ENCODE data around the gene PRCD. TPM values are rescaled to one million over a fixed set of nuclear protein-coding genes. Genes with fewer than 3 reads are reported as not detected.

The PRCD gene, protein sequence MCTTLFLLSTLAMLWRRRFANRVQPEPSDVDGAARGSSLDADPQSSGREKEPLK
- polyA plus RNA-seq (2012; ENCODE audit: missing spikeins), result not detected

DNA sequence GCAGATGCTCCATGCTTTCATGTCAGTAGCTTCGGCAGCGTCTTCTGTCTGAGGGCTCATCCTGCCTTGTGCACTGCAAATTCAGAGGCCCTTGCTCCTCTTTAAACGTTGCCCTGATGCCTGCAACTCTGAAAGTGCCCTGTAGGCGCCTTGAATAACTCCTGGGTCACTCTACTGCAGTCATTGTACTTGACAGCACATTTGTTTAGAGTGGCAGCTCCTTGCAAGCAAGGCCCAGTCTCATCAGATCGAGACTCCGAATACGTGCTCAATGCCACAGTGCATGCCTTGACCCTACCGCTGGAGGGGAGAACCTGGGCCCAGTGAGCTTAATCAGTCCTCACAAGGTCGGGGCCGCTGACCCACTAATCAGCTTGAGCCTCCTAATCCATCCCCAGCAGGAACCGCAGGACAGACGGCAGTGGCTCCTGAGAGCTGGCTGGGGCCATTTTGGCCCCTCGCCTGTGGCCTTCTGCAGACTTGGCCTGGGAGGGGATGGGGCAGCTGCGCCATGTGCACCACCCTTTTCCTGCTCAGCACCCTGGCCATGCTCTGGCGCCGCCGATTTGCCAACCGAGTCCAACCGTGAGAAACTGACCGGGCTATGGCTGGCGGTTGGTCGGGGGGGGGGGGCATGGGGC, at the start of gene PRCD:
PRCD (plus strand) TSS at position 414 of the 641 bp plus-strand sequence; CDS start at position 512, 98 bp downstream.
- TF ChIP-seq POLR2A (IDR thresholded peaks at IDR 0.05; ENCODE audit: low read depth, low read length), result no peak
- TF ChIP-seq TAF1 (IDR thresholded peaks at IDR 0.05; ENCODE audit: borderline replicate concordance, low read depth, low read length), result no peak
- no peak for TF ChIP-seq POLR2AphosphoS5 (IDR thresholded peaks at IDR 0.05; ENCODE audit: low read depth, low read length)
- peak; percentile 22 for DNase-seq (ENCODE audit: insufficient read length)
- FAIRE-seq, result no peak

DNA sequence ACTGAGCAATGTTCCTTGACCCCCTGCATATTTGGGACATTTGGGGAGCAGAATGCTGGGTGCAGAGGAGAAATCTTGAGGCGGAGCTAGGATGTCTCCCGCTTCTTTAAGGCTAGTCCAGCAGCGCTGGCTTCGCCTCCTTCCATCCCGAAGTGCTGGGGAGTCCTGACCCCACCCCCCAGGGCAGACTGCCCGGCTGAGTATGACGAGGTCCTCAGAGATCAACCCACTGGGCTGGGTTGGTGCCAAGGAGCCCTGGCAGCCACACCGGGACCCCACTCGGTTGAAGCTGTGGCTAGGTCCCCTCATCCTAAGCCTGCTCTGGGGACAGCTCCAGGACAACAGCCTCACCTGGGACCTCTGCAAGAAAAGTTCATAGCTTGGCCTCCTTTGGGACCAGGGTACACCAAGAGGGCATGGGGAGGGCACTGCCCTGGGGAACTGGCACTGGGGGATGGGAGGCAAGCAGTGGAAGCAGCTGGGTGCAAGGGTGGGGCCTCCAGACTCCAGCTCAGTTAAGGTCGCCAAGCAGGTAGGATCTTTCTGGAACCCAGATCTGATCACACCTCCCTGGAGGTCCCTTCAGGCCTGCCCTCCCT, 49.6 kb upstream of the PRCD start:
- TF ChIP-seq POLR2AphosphoS5 (IDR thresholded peaks at IDR 0.05; ENCODE audit: low read depth, low read length), result no peak
- no peak for TF ChIP-seq POLR2A (IDR thresholded peaks at IDR 0.05; ENCODE audit: low read depth, low read length)
- TF ChIP-seq TAF1 (IDR thresholded peaks at IDR 0.05; ENCODE audit: borderline replicate concordance, low read depth, low read length), result no peak
- no peak for DNase-seq (ENCODE audit: insufficient read length)
- no peak for FAIRE-seq

DNA sequence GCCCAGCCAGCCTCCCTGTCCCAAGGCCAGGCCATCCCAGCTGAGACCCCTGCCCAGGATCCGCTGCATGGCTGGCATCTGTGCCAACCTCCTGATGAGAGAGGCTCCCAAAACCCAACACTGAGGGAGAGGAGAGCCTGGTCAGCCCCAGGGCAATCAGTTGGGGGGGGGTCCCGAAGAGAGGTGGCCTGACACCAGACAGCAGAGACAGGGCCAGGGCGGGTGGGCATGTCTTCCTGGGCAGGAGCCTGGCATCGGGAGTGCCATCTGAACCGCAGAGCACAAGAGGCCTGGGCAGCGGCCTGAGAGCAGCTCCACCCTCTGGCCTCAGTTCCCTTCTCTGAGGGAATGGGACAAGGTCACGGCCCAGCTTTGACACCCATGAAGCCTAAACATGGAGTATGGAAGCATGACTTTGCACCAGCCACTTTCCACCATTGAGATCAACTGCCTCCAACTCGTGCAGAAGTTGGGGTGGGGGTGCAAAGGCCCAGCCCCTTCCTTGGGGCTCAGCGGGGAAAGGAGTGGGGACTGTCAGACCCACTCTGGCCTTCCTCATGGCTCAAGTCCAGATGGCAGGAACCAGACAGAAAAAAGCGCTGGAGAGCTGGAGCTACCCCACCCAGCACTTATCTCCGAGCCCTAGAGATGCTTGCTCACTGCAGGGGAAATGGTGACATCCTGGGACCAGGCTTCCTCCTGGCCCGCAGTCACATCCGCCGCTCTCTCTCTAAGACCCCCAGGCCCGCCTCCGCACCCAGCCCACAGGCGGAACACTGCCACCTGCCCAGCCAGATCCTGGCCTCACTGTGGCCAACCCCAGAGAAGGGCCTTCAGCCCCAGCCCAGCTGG, 48.3 kb upstream of the PRCD start:
- TF ChIP-seq POLR2AphosphoS5 (IDR thresholded peaks at IDR 0.05; ENCODE audit: low read depth, low read length) (no peak), TAF1 (IDR thresholded peaks at IDR 0.05; ENCODE audit: borderline replicate concordance, low read depth, low read length) (no peak), POLR2A (IDR thresholded peaks at IDR 0.05; ENCODE audit: low read depth, low read length) (no peak)
- DNase-seq (ENCODE audit: insufficient read length) (peak; percentile 59), FAIRE-seq (no peak)

DNA sequence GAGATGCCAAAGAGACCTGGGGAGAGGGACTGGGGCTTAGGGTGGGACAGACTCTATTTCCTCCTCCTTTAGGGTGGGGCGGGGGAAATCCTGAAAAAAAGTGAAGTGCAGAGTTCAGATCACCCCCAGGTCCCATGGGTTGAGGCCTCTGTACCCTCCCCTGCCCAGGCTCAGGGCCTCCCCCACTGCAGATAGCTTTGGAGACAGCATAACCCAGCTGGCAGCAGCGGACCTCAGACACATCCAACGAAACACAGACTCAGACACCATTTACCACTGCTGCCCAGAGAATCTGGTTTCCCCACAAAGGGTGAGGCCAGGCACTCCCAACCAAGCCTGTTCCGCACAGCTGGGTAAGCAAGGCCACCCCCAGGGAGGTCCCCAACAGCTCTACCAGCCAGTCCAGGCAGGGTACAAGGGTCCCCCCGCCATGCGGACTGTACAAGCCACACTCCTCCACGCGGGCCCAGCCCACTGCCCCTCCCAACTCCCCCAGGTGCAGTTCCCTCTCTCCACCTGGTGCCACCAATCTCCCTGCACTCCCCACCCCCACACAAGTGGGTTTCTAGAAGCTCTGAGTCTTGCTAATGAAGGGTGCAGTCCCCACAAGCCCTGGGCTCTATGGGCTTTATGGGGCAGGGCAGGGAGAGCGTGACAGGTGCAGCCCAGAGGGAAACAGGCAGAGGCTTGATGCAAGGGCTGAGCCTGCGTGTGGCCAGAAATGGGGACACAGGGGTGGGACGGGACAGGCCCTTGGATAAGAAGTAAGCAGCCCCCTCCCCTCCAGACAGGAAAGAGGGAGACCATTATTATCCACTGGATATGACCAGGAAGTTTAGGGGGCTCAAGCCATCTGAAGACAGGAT, 47.5 kb upstream of the PRCD start:
- TF ChIP-seq POLR2AphosphoS5 (IDR thresholded peaks at IDR 0.05; ENCODE audit: low read depth, low read length), result peak; percentile 42
- TF ChIP-seq POLR2A (IDR thresholded peaks at IDR 0.05; ENCODE audit: low read depth, low read length), result no peak
- peak; percentile 72 for DNase-seq (ENCODE audit: insufficient read length)
- FAIRE-seq, result no peak

DNA sequence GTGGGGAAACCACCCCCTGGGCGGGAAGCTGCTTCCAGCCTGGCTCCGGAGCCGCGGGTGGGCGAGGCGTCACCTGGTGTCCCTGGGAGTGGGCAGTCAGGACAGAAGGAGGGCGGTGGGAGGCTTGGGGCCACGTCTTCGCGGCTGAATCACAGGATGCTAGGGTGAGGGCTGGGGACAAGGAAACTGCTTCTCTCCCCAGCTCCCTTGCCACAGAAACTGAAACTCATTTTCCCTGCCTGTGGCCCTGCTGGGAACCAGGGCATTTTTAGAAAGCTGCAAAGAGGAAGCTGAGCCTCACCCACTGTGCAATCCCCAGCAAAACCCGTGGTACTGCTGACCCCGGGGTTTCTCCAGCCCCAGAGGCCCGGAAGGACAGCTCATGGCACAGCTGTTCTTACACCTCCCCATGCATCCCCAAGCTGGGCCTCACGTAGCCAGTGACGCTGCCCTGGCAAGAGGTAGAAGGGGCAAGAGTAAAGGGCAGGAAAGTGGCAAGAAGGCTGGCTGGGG, 46.8 kb upstream of the PRCD start:
- DNase-seq (ENCODE audit: insufficient read length), result peak; percentile 63
- FAIRE-seq, result peak; percentile 96

DNA sequence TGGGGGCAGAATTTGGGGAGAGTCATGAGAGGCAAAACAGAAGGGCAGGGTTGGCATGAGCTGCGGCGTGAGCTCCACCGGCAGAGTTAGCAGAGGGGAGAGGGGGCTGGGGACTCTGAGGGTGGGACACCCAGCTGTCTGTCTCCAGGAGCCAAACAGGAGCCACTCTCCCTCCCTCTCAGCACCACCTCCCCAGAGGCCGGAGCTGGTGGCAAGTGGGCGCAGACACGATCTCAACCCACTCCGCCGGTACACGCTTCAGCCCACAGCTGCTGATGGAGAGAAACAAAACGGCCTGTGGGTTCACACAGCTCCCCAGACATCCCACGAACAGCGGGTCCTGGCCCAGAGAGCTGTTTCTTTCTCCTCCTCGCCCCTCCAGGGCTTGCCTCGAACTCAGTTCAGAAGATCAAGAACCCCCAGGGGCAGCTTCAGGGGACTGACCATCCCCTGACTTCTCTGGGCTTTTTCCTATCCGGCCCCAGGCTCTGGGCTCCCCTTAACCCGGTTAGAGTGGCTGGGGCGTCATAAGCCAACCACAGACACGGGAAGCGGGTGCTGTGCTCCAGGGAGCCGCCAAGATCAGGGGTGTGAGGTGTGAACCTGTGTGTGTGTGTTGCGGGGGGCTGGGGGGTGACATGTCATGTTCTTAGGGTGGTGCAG, 46.2 kb upstream of the PRCD start:
- TF ChIP-seq POLR2AphosphoS5 (IDR thresholded peaks at IDR 0.05; ENCODE audit: low read depth, low read length), result no peak
- TF ChIP-seq POLR2A (IDR thresholded peaks at IDR 0.05; ENCODE audit: low read depth, low read length), result no peak
- TF ChIP-seq TAF1 (IDR thresholded peaks at IDR 0.05; ENCODE audit: borderline replicate concordance, low read depth, low read length), result no peak
- DNase-seq (ENCODE audit: insufficient read length) (no peak), FAIRE-seq (no peak)

More for the DNA sequence above, 46.8 kb upstream of the PRCD start:
- TF ChIP-seq TAF1 (IDR thresholded peaks at IDR 0.05; ENCODE audit: borderline replicate concordance, low read depth, low read length), result no peak
- no peak; the same call in 1 of the 2 replicates for TF ChIP-seq POLR2AphosphoS5 (IDR thresholded peaks at IDR 0.05; ENCODE audit: low read depth, low read length)
- TF ChIP-seq POLR2A (IDR thresholded peaks at IDR 0.05; ENCODE audit: low read depth, low read length), result no peak

DNA sequence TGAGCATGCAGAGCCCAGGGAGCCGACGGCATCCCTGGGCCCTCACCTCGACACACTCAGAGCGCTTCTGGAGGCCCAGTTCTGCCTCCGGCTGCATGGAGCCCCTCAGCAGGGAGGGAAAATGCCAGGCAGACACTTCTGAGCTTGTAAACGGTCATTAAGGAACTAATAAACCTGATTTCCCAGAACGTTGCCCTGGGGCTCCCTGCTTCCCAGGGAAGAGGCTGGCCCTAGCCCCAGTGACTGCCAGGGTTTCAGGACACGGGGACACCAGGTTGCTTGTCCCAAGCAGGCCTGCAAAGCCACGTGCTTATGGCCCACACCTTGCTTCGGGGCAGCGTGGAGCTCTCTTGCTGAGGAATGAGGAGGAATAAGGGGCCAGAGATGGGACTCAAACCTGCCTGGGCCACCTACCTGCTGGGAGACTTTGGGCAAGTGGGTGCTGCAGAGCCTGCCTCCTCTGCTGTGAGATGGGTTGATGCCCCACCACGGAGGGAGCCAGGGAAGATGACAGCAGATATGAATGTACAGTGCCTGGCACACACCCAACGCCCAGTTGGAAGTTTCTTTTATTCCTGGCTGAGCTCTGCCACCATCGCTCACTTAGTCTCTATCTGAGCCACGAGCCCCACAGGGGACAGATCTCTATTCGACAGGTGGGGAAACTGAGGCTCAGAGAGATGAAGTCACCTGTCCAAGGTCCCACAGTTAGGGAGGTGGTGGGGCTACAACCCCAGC, 44.0 kb upstream of the PRCD start:
- no peak for FAIRE-seq
- no peak for TF ChIP-seq POLR2A (IDR thresholded peaks at IDR 0.05; ENCODE audit: low read depth, low read length)
- no peak for TF ChIP-seq POLR2AphosphoS5 (IDR thresholded peaks at IDR 0.05; ENCODE audit: low read depth, low read length)
- no peak for DNase-seq (ENCODE audit: insufficient read length)

DNA sequence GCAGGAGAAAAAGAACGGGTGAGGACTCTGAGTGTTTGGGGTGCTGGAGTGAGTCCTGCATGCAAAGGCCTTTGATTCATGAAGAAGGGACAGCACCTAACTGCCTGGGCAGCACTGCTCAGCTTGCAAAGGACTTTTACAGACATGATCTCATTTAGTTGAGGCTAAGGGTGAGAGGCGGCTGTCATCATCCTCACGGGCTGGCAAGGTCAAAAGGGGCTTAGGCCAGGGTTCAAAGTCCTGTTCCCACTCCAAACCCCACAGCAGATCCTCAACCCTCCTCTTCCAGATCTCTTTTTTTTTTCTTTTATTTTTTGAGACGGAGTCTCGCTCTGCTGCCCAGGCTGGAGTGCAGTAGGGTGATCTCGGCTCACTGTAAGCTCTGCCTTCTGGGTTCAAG, 43.4 kb upstream of the PRCD start:
- TF ChIP-seq TAF1 (IDR thresholded peaks at IDR 0.05; ENCODE audit: borderline replicate concordance, low read depth, low read length) (no peak), POLR2AphosphoS5 (IDR thresholded peaks at IDR 0.05; ENCODE audit: low read depth, low read length) (no peak), POLR2A (IDR thresholded peaks at IDR 0.05; ENCODE audit: low read depth, low read length) (no peak)
- DNase-seq (ENCODE audit: insufficient read length), result no peak
- no peak for FAIRE-seq

DNA sequence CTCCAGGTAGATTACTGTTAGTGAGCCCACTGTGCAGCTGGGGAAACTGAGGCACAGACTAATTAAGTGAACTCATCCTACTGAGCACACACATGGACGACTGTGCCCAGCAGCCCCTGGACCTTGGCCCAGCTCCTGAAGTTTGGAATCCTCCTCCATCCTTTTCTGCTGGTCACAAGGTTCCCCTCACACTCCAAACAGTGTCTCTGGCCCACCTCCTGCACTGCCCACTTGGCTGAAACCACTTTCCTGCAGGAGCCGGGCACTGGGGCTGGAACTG, 42.2 kb upstream of the PRCD start:
- DNase-seq (ENCODE audit: insufficient read length), result no peak
- TF ChIP-seq POLR2AphosphoS5 (IDR thresholded peaks at IDR 0.05; ENCODE audit: low read depth, low read length), result no peak
- TF ChIP-seq POLR2A (IDR thresholded peaks at IDR 0.05; ENCODE audit: low read depth, low read length), result no peak
- TF ChIP-seq TAF1 (IDR thresholded peaks at IDR 0.05; ENCODE audit: borderline replicate concordance, low read depth, low read length), result no peak
- no peak for FAIRE-seq

Data from GM12892 (cell line).